GM10847 (cell line): ENCODE measurements around the gene SUPT3H.

Source experiments
- POLR2A ChIP-seq: IDR thresholded peaks from 2 replicates; pipeline ENCODE4 v1.6.1; 2011; ENCODE audit not compliant: insufficient read length; ENCODE audit errors: extremely low read depth

Gene SUPT3H

DNA sequence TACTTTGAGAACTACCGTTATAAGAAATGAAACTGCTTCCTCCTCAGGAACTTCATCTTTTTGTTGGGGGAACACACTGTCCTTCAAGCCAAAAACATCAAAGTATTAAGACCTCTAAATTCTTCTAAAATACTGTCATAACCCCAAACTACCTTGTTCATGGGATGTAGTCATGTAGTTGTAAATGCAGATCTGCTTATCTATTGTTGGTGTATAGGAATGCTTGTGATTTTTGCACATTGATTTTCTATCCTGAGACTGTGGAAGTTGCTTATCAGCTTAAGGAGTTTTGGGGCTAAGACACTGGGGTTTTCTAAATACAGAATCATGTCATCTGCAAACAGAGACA lies 332.5 kb downstream of the SUPT3H start:
- TF ChIP-seq POLR2A = no peak

DNA sequence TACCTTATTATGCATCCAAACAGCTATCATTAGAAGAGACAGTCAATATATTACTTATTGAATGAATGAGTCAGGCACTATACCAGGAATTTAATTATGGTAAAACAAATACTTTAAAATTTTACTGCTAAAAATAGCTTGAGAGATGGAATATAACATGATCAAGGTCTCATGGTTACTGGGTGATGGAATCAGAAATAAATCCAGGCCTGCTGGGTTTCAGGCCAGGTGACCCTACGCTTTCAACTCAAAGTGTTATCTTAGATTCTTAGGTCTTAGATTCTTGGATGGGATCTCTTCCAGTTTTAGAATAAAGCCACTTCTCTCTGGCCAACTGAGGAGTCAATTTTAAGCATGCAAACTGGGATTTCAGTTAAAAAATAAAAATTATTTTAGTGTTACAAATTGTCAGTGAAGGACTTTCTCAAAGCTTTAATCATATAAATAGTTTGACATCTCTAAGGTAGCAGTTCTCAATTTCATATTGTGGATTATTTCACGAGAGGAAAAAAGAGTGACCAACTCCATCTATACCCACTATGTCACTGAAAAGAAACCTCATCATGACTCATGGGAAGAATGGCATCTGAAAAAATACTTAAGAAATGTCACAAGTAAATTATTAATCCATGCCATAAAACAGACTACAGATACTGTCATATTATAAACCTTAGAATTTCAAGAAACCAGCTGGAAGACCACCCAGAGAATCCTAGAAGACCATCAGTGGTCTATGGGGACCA lies 333.1 kb downstream of the SUPT3H start:
- TF ChIP-seq POLR2A = no peak

DNA sequence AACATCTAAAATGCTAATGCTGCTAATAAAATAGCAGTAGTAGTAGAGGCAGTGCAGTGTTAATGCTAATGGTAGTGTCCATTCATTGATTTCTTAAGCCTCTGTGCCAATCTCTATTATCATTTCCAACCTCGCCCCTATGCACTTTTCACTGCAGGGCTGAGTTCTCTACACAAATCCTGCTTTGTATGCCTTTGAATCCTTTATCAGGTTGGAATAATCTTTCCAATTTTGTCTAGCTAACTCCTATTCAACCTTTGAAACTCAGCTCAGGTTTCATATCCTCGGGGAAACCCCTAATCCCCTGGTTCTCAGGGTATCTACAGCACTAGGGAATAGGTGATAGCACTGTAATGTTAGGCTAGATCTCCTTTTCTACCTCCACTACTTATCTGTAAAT lies 333.6 kb downstream of the SUPT3H start:
- no peak for TF ChIP-seq POLR2A

DNA sequence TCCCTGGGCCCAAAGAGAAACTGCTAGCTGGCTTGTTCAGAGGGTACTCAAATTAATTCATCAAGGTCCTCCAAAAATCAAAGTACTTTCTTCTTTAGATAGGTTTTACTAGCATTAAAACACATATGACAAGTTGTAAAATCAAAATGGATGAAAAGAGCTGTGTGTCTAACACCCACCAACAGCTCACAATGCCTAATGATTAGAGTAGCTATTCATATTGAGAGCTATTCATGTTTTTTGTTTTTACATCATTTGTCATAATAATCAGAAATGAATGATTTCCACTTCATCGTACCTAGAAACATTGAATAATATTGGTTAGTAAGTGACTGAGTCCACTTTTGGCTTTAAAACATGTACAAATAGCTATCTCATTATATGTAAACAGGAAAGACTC lies 339.5 kb downstream of the SUPT3H start:
- no peak for TF ChIP-seq POLR2A

DNA sequence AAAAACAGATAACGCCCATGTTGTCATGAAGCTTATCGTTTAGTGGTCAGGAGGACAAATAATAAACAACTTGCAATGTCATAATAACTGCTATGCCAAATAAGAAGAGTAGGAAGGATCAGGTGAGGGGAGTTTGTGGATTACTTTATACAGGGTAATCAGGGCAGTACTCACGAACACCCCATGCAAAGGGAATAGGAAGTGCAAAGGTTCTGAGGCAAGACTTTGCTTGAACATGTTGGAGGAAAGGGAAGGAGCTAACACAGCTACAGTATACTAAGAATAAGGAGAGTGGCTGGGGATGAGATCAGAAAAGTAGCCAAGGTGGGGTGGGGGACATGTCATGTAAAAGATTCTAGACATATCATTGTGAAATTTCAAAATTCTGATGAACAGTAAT lies 341.6 kb downstream of the SUPT3H start:
- TF ChIP-seq POLR2A = no peak

DNA sequence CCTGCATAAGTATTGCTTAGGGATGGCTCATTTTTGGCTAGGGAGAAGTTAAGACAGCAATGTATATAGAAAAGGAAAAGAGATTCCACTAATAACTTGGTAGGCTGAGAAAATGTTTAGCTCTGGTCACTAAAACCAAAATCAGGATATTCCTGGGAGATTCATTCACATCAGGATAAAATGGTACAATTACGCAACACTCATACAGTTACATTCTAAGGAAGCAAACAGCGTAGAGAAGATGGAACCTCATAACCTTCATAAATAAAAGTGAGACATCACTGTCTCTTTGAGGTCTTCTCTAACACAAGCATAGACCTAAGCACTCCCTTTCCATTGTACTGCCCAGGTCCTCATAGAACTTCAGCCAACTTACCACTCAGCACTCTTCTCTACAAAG lies 345.3 kb downstream of the SUPT3H start:
- TF ChIP-seq POLR2A = no peak

DNA sequence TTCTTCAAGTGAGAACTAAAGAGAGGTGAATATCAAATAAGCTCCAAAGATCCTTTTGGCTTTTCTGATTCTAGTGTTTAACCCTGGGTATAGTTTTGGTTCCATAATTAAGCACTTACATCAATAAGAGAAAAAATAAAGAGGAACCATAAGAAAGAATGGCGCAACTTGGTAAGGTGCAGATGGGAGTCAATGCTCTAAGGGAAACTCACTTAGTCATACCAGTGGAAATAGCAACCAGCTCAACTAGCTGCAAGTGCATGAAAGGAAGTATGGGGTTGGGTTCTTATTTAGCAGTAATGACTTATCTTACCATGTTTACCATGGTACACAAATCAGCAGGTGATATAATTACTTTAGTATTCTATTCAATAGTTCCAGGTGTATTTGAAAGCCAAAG lies 346.1 kb downstream of the SUPT3H start:
- no peak for TF ChIP-seq POLR2A

DNA sequence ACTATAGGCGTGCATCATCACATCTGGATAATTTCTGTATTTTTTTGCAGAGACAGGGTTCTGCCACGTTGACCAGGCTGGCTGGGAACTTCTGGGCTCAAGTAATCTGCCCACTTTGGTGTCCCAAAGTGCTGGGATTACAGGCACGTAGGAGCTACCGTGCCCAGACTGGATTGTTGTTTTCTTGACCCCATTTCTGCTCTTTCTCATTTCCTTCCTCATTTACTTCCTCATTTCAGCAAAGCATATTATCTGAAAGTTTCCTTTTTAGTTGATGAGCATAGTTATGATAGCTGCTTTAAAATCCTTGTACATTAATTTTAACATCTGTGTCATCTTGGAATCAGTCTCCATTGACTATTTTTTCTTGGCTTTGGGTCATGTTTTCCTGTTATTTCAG lies 350.6 kb downstream of the SUPT3H start:
- TF ChIP-seq POLR2A = no peak

DNA sequence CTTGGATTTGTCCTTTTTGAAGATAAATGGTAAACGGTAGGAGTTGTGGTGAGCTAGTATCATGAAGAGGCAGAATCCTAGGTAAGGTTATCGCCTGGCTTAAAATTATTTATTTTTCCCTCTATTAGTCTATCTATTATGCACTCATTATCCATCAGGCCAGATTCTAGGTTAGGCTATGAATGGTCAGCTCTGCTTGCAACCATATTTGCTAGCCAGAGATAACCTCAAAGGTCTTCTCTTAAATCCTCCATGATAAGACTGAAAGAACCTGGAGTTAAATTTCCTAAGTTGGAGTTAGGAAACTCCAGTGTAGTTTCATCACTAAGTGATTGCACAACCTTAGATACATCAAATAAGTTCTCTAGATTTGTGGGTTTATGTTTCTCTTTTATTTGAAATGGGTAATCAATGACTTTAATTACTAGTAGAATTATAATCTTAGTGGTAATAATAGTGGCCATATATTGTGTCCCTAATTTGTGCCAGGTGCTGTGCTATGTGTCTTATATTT lies 351.7 kb downstream of the SUPT3H start:
- TF ChIP-seq POLR2A = no peak

DNA sequence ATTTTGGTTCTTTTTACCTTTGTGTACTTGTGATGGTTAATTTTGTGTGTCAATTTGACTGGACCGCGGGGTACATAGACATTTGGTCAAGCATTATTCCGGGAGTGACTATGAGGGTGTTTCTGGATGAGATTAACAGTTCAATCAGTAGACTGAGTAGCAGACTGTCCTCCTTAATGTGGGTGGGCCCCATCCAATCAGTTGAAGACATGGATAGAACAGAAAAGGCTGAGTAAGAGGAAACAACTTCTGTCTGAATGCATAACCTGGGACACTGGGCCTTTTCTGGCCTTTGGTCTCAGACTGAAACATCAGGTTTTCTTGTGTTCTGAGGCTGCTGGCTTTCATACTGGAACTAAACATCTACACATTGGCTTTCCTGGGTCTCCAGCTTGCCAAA lies 353.1 kb downstream of the SUPT3H start:
- no peak for TF ChIP-seq POLR2A

DNA sequence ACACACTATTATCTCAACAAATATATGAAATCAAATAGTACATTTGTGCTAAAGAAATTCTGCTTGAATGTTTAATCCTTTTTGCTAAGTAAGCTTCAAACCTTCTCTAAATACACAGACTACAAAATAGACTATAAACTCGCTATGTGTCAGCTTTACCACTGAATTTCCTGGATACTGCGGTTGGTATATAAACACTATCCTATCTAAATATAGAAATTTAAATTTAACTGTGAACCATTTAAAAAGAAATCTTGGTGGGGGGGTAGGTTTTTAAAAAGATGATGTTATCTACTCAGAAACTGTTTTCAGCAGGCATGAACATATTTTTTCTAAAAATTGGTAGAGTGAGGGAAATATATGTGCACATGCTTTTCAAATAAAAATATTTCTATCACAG lies 356.1 kb downstream of the SUPT3H start:
- no peak for TF ChIP-seq POLR2A

DNA sequence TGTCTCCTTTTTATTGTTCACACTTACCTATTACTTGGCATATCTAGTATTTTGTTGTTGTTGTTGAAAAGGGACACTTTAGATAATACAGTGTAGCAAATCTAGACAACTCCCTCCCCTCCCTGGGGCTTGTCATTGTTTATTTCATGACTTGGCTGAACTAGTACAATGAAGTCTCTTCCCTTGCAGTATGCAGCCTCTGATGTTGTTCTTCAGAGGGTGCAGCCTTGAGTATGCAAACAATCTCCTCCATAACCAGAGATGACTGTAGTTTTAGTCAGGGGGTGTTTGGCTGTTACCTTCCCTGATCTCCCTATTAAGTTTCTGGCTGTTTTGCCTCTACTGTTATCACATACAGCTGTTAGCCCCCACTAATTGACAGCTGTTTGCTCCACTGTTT lies 365.0 kb downstream of the SUPT3H start:
- TF ChIP-seq POLR2A = no peak

DNA sequence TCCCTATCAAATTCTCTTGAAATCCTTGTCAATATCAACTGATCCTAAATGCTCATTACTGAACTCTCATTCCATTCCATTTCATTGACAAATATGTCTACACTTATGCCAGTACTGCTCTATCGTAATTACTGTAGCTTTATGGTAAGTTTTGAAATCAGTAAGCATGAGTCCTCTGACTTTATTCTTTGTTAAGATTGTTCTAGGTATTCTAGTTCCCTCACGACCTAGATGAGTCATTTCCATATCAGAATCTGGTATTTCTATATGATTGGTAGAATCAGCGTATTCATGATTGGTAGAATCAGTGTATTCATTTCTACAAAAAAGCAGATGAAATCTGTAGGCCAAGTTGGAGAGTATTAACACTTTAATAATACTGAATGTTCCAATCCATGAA lies 368.2 kb downstream of the SUPT3H start:
- TF ChIP-seq POLR2A = no peak

DNA sequence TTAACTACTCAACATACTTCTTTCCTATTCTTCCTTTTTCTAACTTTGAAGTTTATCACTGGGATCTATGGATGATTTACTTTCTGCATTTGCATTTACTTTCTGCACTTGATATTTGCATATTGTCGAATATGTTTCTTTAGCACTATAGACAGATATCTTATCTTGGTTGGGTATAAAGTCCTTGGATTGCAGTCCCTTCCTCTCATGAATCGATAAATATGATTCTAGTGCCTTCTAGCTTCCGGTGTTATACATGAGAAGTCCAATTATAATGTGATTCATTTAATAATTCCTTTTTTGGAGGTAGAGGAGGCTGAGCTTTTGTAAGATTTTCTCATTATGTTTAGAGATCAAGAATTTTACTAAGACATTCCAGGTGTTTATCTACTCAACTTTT lies 370.8 kb downstream of the SUPT3H start:
- TF ChIP-seq POLR2A = no peak

DNA sequence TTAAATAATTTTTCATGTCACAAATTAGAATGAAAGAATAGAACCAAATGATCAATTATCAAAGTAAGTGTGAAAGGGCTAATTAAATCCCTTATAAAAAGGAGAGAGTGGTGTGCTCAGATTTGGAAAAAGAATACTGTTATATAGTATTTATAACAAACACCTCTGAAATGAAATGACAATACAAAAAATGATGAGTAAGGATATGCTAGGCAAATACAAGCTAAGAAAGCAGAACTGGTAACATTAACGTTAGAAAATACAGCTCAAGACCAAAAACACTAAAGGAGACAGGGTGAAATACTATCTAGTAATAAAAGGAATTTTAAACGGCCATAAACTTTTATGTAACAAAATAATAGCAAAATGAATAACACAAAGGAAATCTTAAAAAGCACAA lies 373.8 kb downstream of the SUPT3H start:
- no peak for TF ChIP-seq POLR2A

DNA sequence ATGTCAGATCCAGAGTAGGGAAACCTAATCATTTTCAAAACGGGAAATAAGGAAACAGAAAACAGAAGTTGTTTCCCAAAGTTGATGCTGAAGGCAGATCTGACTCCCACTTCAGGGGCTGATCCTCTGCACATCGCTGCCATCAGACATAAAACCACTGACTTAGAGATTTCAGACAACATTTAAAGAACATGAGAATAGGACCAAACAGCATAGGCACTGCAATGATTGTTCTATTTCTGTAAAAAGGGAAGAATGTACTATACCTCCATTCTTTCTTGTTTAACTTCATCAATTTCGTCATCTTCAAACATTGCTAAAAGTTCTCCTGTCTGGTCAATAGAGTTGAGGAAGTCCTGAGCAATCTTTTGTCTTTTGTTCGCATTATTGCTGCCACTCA lies 374.3 kb downstream of the SUPT3H start:
- no peak for TF ChIP-seq POLR2A

DNA sequence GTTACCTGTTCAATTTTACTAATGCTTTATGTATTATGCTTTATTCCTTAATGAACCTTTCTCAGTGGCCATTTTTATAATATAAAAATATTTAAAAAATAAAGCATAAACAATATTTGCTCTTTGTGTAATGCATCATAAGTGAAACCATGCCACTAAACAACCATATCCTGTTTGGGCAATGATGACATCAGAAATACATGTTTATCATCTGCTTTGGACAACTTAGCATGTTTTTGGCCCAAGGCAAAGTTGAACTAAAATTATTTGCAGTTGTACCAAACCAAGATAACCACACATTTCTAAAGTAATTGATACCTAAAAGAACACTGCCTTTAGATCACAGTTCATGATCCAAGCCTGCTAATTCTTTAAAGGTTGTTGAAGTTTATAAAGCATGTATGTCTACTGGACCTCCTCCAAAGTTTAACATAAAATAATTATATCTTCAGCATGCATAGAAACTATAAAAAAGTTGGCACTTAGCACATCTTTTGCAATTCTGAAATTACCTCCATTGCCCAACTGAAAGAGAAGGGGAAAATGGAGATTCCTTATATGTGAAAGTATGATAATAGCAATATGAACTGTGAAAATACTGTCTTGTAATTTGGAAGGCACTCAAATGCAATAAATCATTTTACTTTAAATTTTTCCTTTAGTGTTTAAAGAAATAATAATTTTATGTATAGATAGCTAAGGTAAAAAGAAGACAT lies 375.2 kb downstream of the SUPT3H start:
- no peak for TF ChIP-seq POLR2A
